K562 (cell line): Measurements from ENCODE around the gene LHX3.

ENCODE experiments used
- EHMT2 ChIP-seq: fragments of 450-650 bp; IDR thresholded peaks from 2 replicates; pipeline ENCODE4 v1.6.1; 2018; ENCODE audit warnings: antibody characterized with exemption
- EZH2 ChIP-seq: IDR thresholded peaks from 2 replicates; pipeline ENCODE4 v1.6.1; 2012; ENCODE audit warnings: low read depth, mild to moderate bottlenecking, inconsistent platforms, low read length, borderline replicate concordance
- SMC3 ChIP-seq: conservative IDR thresholded peaks from 2 replicates; pipeline ENCODE4 v1.6.1; 2011; ENCODE audit warnings: low read depth, low read length, improper control_type of control experiment; ENCODE audit not compliant: insufficient read depth
- SNAPC5 ChIP-seq: fragments of 250-450 bp; sonication (Bioruptor Pico); IDR thresholded peaks from 2 replicates; pipeline ENCODE4 v1.8.0; 2021; ENCODE audit warnings: moderate library complexity, mild to moderate bottlenecking, inconsistent platforms
- XRCC4 ChIP-seq: IDR thresholded peaks from one replicate; pipeline ENCODE4 v1.6.1; 2011; ENCODE audit not compliant: insufficient read depth, insufficient read length; ENCODE audit errors: extremely low read depth
- ZBTB7A ChIP-seq: IDR thresholded peaks from 2 replicates; pipeline ENCODE4 v1.6.1; 2011; ENCODE audit warnings: low read depth, mild to moderate bottlenecking, low read length, moderate library complexity, borderline replicate concordance; ENCODE audit not compliant: control insufficient read depth
- TF ChIP-seq, protein P1 (sequence below), 3 experiments: IDR thresholded peaks in 2 of 3; conservative IDR thresholded peaks in 1 of 3; 2 replicates each; pipeline ENCODE4 v1.5.1; 2011 to 2012; ENCODE audit warnings: low read length in 3 of 3, mild to moderate bottlenecking in 3 of 3, control low read depth in 2 of 3, improper control_type of control experiment in 1 of 3, inconsistent platforms in 1 of 3, low read depth in 1 of 3, mixed read lengths in 1 of 3, moderate library complexity in 1 of 3; ENCODE audit not compliant: insufficient read depth in 2 of 3

DNA sequence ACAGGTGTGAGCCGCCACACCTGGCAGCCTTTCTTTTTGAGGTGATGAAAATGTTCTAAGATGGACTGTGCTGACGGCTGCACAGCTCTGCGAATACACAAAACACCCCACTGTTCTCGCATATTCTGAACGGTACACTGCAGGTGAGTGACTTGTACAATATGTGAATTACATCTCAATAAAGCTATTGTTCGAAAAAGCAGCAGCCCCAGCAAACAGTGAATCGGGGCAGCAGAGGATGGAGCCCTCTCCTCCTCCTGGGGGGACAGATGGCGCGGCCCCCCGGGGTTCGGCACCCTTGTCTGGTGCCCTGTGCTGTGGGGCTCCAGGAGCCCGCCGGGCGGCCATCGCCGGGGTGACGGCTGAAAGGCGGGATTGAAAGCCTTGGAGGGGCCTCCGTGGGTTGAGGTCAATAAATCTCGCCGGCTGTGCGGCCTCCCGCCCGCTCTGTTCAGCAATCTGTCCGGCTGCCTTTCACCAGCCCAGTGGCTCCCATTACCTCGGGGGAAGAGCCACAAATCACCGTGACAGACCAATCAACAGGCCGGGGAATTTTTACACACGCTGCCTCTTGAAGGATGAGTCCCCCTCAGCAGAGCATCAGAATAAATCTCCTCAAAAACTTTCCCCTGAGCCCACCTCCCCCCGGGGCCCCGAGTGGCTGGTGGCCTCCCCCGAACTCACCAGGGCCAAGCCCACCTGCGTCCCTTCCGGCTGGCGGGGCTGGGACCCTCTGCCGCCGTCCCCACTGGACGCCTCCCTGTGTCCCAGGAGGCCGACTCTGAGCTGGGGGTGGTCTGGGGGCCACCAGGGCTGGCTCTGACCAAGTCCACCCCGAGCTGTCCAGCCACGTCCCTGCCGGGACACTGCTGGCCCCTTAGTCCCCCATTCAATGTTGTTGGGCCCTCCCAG, 48.5 kb downstream of the LHX3 start:
- TF ChIP-seq EHMT2 = no peak
- TF ChIP-seq EZH2 = no peak
- TF ChIP-seq XRCC4 = no peak
- no peak for TF ChIP-seq ZBTB7A
- TF ChIP-seq, protein P1, sequence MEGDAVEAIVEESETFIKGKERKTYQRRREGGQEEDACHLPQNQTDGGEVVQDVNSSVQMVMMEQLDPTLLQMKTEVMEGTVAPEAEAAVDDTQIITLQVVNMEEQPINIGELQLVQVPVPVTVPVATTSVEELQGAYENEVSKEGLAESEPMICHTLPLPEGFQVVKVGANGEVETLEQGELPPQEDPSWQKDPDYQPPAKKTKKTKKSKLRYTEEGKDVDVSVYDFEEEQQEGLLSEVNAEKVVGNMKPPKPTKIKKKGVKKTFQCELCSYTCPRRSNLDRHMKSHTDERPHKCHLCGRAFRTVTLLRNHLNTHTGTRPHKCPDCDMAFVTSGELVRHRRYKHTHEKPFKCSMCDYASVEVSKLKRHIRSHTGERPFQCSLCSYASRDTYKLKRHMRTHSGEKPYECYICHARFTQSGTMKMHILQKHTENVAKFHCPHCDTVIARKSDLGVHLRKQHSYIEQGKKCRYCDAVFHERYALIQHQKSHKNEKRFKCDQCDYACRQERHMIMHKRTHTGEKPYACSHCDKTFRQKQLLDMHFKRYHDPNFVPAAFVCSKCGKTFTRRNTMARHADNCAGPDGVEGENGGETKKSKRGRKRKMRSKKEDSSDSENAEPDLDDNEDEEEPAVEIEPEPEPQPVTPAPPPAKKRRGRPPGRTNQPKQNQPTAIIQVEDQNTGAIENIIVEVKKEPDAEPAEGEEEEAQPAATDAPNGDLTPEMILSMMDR (IDR thresholded peaks at IDR 0.05 in 2 of 3, conservative IDR thresholded peaks at IDR 0.05 in 1 of 3; ENCODE audit: insufficient read depth in 2 of 3, low read depth in 1 of 3, low read length in 3 of 3) = no peak
- TF ChIP-seq SMC3 = no peak
- TF ChIP-seq SNAPC5 (CRISPR knock-in tag) = no peak
